HEK293T (cell line): ENCODE measurements around the gene MINDY4.

Experiments used
- ARNT ChIP-seq: fragments of 450-650 bp; IDR thresholded peaks from 2 replicates; pipeline ENCODE4 v1.6.1; 2017; ENCODE audit warnings: mild to moderate bottlenecking
- BHLHE40 ChIP-seq: fragments of 450-650 bp; IDR thresholded peaks from 2 replicates; pipeline ENCODE4 v1.6.1; 2016; ENCODE audit warnings: mild to moderate bottlenecking, moderate library complexity, borderline replicate concordance
- CTBP1 ChIP-seq: fragments of 450-650 bp; IDR thresholded peaks from 2 replicates; pipeline ENCODE4 v1.6.1; 2016; ENCODE audit warnings: borderline replicate concordance
- ELF4 ChIP-seq: fragments of 450-650 bp; IDR thresholded peaks from 2 replicates; pipeline ENCODE4 v1.6.1; 2017; ENCODE audit warnings: antibody characterized with exemption
- FOXA1 ChIP-seq: fragments of 450-650 bp; IDR thresholded peaks from 2 replicates; pipeline ENCODE4 v1.6.1; 2016; ENCODE audit warnings: mild to moderate bottlenecking
- FOXK2 ChIP-seq: fragments of 450-650 bp; IDR thresholded peaks from 2 replicates; pipeline ENCODE4 v1.6.1; 2016; ENCODE audit warnings: mild to moderate bottlenecking
- FOXM1 ChIP-seq: fragments of 450-650 bp; IDR thresholded peaks from 2 replicates; pipeline ENCODE4 v1.6.1; 2017; ENCODE audit warnings: mild to moderate bottlenecking, borderline replicate concordance
- HDGF ChIP-seq: fragments of 450-650 bp; IDR thresholded peaks from 2 replicates; pipeline ENCODE4 v1.6.1; 2017; ENCODE audit warnings: antibody characterized with exemption, borderline replicate concordance
- L3MBTL2 ChIP-seq: fragments of 450-650 bp; conservative IDR thresholded peaks from 2 replicates; pipeline ENCODE4 v1.6.1; 2016; ENCODE audit warnings: mild to moderate bottlenecking
- LEF1 ChIP-seq: fragments of 450-650 bp; IDR thresholded peaks from 2 replicates; pipeline ENCODE4 v1.6.1; 2017; ENCODE audit warnings: mild to moderate bottlenecking, borderline replicate concordance
- NFRKB ChIP-seq: fragments of 450-650 bp; IDR thresholded peaks from 2 replicates; pipeline ENCODE4 v1.6.1; 2016; ENCODE audit warnings: mild to moderate bottlenecking, moderate library complexity
- SP1 ChIP-seq: fragments of 450-650 bp; IDR thresholded peaks from 2 replicates; pipeline ENCODE4 v1.6.1; 2017
- ZNF384 ChIP-seq: fragments of 450-650 bp; IDR thresholded peaks from 2 replicates; pipeline ENCODE4 v1.6.1; 2016
- TF ChIP-seq, protein P1 (sequence below): fragments of 450-650 bp; IDR thresholded peaks from 2 replicates; pipeline ENCODE4 v1.6.1; 2016

DNA sequence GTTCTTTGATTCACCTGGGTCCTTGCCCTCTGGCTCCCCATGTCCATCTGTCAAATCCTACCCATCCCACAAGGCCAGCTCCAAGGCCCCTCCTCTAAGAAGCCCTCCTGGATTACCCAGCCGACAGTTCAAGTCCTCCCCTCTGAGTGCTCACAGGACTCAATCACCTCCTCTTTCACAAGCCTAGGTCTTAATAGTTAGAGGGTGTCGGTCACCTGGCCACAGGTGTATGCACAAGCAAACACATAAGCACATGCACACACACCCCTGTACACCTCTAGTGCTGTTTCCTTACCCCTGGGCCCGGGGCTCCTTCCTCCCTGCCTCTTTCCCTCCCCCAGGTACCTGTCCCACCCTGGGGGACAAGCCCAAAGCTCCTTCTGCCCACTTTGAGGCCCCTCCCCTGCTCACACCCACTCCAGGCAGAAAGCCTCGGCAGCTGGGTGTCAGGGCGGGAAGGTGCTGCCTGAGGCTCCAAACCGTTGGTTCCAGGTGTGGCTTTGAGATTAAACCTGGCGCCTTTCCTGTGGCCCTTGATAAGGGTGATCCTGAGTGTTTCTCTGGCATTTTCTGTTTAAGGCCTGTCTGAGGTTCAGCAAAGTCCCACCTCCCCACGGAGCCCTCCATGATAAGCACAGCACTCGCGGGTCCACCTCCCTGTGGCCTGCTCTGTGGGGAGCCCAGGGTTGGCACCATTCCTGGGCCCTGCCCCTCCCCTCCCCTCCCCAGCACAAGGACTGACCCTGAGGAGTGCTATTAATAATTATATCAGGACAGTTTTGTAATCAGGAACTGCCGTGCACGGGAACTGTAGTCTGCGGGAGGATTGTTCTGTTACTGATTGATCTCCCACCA, 125.8 kb downstream of the MINDY4 start:
- TF ChIP-seq ELF4: no peak
- no peak for TF ChIP-seq FOXK2
- TF ChIP-seq ARNT: no peak
- TF ChIP-seq, protein P1, sequence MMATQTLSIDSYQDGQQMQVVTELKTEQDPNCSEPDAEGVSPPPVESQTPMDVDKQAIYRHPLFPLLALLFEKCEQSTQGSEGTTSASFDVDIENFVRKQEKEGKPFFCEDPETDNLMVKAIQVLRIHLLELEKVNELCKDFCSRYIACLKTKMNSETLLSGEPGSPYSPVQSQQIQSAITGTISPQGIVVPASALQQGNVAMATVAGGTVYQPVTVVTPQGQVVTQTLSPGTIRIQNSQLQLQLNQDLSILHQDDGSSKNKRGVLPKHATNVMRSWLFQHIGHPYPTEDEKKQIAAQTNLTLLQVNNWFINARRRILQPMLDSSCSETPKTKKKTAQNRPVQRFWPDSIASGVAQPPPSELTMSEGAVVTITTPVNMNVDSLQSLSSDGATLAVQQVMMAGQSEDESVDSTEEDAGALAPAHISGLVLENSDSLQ: no peak
- TF ChIP-seq LEF1: no peak
- TF ChIP-seq SP1: no peak
- no peak for TF ChIP-seq FOXA1
- no peak for TF ChIP-seq L3MBTL2
- no peak for TF ChIP-seq BHLHE40
- no peak for TF ChIP-seq FOXM1
- TF ChIP-seq CTBP1: no peak
- TF ChIP-seq HDGF: no peak
- no peak for TF ChIP-seq NFRKB
- TF ChIP-seq ZNF384: no peak
